ENCODE data around the gene LRRTM3.

The LRRTM3 gene

DNA sequence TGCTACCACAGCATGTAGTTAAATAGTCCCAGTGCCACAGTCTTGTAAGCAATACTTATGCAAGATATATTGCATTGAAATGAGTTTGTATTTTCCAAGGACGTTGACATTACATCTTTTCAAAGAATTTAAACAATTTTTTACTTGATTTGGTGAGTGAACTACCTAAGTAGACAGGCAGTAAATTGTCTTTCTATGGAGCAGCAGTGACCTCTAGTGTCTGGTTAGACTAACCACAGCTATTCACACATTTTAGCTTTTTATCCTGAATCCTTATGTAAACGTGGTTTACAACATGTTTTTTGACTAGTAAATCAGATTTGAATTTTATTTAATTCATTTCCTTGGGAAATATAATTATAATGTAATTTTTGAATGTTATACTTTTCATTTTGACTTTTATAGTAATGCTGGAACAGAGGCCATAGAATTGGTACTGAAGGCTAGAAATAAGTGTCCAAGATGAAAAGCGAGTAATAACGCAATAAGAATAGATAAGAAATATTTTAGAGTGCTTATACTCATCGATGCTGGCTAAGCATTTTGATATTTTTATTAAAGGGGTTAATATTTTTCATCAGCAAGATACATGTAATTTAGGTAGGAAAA lies 5.6 kb downstream of the LRRTM3 start:
- no peak overlapping the region for H3K4me3 ChIP-seq (ENCODE audit: low read depth in 1 of 2, low read length in 2 of 2)
- H4K20me1 ChIP-seq (ENCODE audit: insufficient read depth, low read length) = no peaks in the 10 kb centered on the region
- ATAC-seq (ENCODE audit: insufficient read depth, low read depth) = peak; percentile 66
- H3K4me2 ChIP-seq (ENCODE audit: insufficient read depth, low read length) = no peak overlapping the region
- H2AFZ ChIP-seq (ENCODE audit: low read depth, low read length) = no peak overlapping the region
- H3K79me2 ChIP-seq (ENCODE audit: insufficient read depth, low read length) = no peaks in the 10 kb centered on the region
- TF ChIP-seq, protein P1, sequence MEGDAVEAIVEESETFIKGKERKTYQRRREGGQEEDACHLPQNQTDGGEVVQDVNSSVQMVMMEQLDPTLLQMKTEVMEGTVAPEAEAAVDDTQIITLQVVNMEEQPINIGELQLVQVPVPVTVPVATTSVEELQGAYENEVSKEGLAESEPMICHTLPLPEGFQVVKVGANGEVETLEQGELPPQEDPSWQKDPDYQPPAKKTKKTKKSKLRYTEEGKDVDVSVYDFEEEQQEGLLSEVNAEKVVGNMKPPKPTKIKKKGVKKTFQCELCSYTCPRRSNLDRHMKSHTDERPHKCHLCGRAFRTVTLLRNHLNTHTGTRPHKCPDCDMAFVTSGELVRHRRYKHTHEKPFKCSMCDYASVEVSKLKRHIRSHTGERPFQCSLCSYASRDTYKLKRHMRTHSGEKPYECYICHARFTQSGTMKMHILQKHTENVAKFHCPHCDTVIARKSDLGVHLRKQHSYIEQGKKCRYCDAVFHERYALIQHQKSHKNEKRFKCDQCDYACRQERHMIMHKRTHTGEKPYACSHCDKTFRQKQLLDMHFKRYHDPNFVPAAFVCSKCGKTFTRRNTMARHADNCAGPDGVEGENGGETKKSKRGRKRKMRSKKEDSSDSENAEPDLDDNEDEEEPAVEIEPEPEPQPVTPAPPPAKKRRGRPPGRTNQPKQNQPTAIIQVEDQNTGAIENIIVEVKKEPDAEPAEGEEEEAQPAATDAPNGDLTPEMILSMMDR (IDR thresholded peaks at IDR 0.05; ENCODE audit: borderline replicate concordance, extremely low read depth, low read length, poor library complexity, severe bottlenecking) = peak; percentile 83
- no peak for TF ChIP-seq EZH2 (IDR thresholded peaks at IDR 0.05; ENCODE audit: borderline replicate concordance, low read depth, low read length, severe bottlenecking)
- no peaks in the 10 kb centered on the region for H3K27me3 ChIP-seq (ENCODE audit: insufficient read depth, low read length, poor library complexity)
- no peak overlapping the region for H3K9ac ChIP-seq (ENCODE audit: low read depth, low read length)
- H3K27ac ChIP-seq (ENCODE audit: low read length) = no peak overlapping the region
- no peaks in the 10 kb centered on the region for H3K9me3 ChIP-seq (ENCODE audit: insufficient read depth, low read length, severe bottlenecking)
- no peaks in the 10 kb centered on the region for H3K4me1 ChIP-seq (ENCODE audit: insufficient read depth, low read length)
- peak; percentile 5 for DNase-seq
- H3K36me3 ChIP-seq (ENCODE audit: insufficient read depth, low read length) = no peaks in the 10 kb centered on the region

DNA sequence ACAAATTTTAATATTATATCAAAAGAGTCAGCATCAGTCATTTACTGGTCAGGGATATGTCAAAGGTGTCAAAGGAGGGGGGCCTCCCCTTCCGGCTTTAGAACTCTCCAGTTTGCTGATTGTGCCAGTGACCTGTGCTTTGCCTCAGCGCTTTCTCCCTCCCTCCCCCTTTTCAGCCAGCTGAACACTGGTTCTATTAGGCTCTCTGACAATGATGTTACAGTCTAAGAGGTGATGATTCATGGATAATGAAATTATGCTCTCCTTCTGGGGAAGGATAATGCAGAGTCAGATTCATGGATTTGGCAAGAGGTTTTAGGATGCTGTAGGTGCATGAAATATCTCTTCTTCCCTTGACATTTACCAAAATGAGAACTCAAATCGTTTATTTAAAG lies 6.1 kb downstream of the LRRTM3 start:
- Histone ChIP-seq H3K9me3 (ENCODE audit: insufficient read depth, low read length, severe bottlenecking) (no peaks in the 10 kb centered on the region), H3K4me2 (ENCODE audit: insufficient read depth, low read length) (no peak overlapping the region), H3K36me3 (ENCODE audit: insufficient read depth, low read length) (no peaks in the 10 kb centered on the region), H3K9ac (ENCODE audit: low read depth, low read length) (no peak overlapping the region), H3K4me1 (ENCODE audit: insufficient read depth, low read length) (no peaks in the 10 kb centered on the region), H3K27me3 (ENCODE audit: insufficient read depth, low read length, poor library complexity) (no peaks in the 10 kb centered on the region), H4K20me1 (ENCODE audit: insufficient read depth, low read length) (no peaks in the 10 kb centered on the region), H3K27ac (ENCODE audit: low read length) (no peak overlapping the region), H3K79me2 (ENCODE audit: insufficient read depth, low read length) (no peaks in the 10 kb centered on the region), H2AFZ (ENCODE audit: low read depth, low read length) (no peak overlapping the region), H3K4me3 (ENCODE audit: low read depth in 1 of 2, low read length in 2 of 2) (no peak overlapping the region)
- no peak for ATAC-seq (ENCODE audit: insufficient read depth, low read depth)
- DNase-seq = no peak
- no peak for TF ChIP-seq EZH2 (IDR thresholded peaks at IDR 0.05; ENCODE audit: borderline replicate concordance, low read depth, low read length, severe bottlenecking)
- TF ChIP-seq, protein P1 (IDR thresholded peaks at IDR 0.05; ENCODE audit: borderline replicate concordance, extremely low read depth, low read length, poor library complexity, severe bottlenecking) = no peak

DNA sequence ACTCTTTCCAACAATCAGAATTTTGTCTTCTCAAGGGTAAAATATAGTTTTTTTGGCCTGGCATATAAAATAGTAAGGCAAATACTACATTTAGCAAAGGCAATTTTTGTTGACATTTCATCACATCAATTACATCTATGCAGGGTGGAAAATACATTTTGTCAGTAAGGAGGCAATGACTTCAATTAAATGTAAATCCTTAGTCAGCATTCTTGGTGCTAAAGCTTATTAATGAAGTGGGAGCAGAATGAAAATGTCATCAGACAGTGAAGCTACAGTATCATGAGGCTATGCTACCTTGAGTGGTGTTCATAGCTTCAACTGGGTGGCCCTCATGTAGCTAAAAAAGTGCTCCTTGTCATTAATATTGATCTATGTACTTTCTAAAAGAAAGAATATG lies 8.9 kb downstream of the LRRTM3 start:
- H3K9ac ChIP-seq (ENCODE audit: low read depth, low read length) = no peak overlapping the region
- ATAC-seq (ENCODE audit: insufficient read depth, low read depth) (no peak), DNase-seq (no peak)
- H3K4me1 ChIP-seq (ENCODE audit: insufficient read depth, low read length) = no peaks in the 10 kb centered on the region
- no peaks in the 10 kb centered on the region for H3K9me3 ChIP-seq (ENCODE audit: insufficient read depth, low read length, severe bottlenecking)
- no peak overlapping the region for H3K4me3 ChIP-seq (ENCODE audit: low read depth in 1 of 2, low read length in 2 of 2)
- H4K20me1 ChIP-seq (ENCODE audit: insufficient read depth, low read length) = no peaks in the 10 kb centered on the region
- H3K79me2 ChIP-seq (ENCODE audit: insufficient read depth, low read length) = no peaks in the 10 kb centered on the region
- no peak for TF ChIP-seq EZH2 (IDR thresholded peaks at IDR 0.05; ENCODE audit: borderline replicate concordance, low read depth, low read length, severe bottlenecking)
- TF ChIP-seq, protein P1 (IDR thresholded peaks at IDR 0.05; ENCODE audit: borderline replicate concordance, extremely low read depth, low read length, poor library complexity, severe bottlenecking) = no peak
- no peaks in the 10 kb centered on the region for H3K36me3 ChIP-seq (ENCODE audit: insufficient read depth, low read length)
- no peak overlapping the region for H2AFZ ChIP-seq (ENCODE audit: low read depth, low read length)
- no peak overlapping the region for H3K27ac ChIP-seq (ENCODE audit: low read length)
- no peak overlapping the region for H3K4me2 ChIP-seq (ENCODE audit: insufficient read depth, low read length)
- no peaks in the 10 kb centered on the region for H3K27me3 ChIP-seq (ENCODE audit: insufficient read depth, low read length, poor library complexity)

All from DND-41 (cell line).